ENCODE data around the gene LCORL. TPM values are rescaled to one million over a fixed set of nuclear protein-coding genes. Genes with fewer than 3 reads are reported as not detected.

Gene LCORL
- total and polyA plus RNA-seq, 2 donors (not counting 3 experiments of a cell fraction or from before 2014, with no cell fraction given): 2.8 to 23.9 TPM

- DNase-seq (ENCODE audit: low read depth, low spot score) (peak; percentile 60), FAIRE-seq (peak; percentile 80)
- BruUV-seq (replicated peaks): no TSS peak
- Histone ChIP-seq H3K4me1 (ENCODE audit: control insufficient read depth, extremely low read depth, insufficient read depth, low read length) (no peaks in the 10 kb centered on the region), H3K27me3 (ENCODE audit: control insufficient read depth in 2 of 2, insufficient read depth in 2 of 2, low read length in 2 of 2) (no peaks in the 10 kb centered on the region), H3K27ac (ENCODE audit: insufficient read depth, low read depth, low read length) (no peak overlapping the region), H4K20me1 (replicated peaks; ENCODE audit: control insufficient read depth, extremely low read depth, insufficient read depth, low read length) (no peaks in the 10 kb centered on the region), H3K4me3 (replicated peaks in 1 of 3; ENCODE audit: insufficient read depth in 1 of 3, low read depth in 1 of 3, low read length in 3 of 3) (no peak overlapping the region), H3K4me2 (ENCODE audit: insufficient read depth, low read length) (no peak overlapping the region), H3K9ac (replicated peaks; ENCODE audit: extremely low read depth, insufficient read depth, low read length) (no peak overlapping the region), H3K9me1 (replicated peaks; ENCODE audit: control insufficient read depth, extremely low read depth, insufficient read depth, low read length) (no peaks in the 10 kb centered on the region), H3K9me3 (replicated peaks; ENCODE audit: control insufficient read depth, insufficient read depth, low read length) (no peaks in the 10 kb centered on the region), H2AFZ (ENCODE audit: low read depth, low read length) (no peak overlapping the region), H3K36me3 (ENCODE audit: control insufficient read depth in 2 of 2, extremely low read depth in 1 of 2, insufficient read depth in 2 of 2, low read length in 2 of 2) (no peaks in the 10 kb centered on the region), H3K79me2 (ENCODE audit: control insufficient read depth, insufficient read depth, low read length) (no peaks in the 10 kb centered on the region)
- TF ChIP-seq, protein P1, sequence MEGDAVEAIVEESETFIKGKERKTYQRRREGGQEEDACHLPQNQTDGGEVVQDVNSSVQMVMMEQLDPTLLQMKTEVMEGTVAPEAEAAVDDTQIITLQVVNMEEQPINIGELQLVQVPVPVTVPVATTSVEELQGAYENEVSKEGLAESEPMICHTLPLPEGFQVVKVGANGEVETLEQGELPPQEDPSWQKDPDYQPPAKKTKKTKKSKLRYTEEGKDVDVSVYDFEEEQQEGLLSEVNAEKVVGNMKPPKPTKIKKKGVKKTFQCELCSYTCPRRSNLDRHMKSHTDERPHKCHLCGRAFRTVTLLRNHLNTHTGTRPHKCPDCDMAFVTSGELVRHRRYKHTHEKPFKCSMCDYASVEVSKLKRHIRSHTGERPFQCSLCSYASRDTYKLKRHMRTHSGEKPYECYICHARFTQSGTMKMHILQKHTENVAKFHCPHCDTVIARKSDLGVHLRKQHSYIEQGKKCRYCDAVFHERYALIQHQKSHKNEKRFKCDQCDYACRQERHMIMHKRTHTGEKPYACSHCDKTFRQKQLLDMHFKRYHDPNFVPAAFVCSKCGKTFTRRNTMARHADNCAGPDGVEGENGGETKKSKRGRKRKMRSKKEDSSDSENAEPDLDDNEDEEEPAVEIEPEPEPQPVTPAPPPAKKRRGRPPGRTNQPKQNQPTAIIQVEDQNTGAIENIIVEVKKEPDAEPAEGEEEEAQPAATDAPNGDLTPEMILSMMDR (IDR thresholded peaks at IDR 0.05; ENCODE audit: extremely low read depth in 1 of 2, insufficient read depth in 1 of 2, low read depth in 1 of 2, low read length in 2 of 2): no peak
- TF ChIP-seq EZH2 (IDR thresholded peaks at IDR 0.05; ENCODE audit: borderline replicate concordance, low read depth, low read length, severe bottlenecking): no peak
- peak; percentile 25 for TF ChIP-seq FOS (IDR thresholded peaks at IDR 0.05; ENCODE audit: borderline replicate concordance, insufficient read depth, low read length)
- no peak for TF ChIP-seq MYC (IDR thresholded peaks at IDR 0.05; ENCODE audit: low read depth, low read length)
- no peak for TF ChIP-seq JUN (IDR thresholded peaks at IDR 0.05; ENCODE audit: borderline replicate concordance, insufficient read depth, insufficient read length, low read depth)
- dilution Hi-C loops (cut with MboI; ENCODE audit: extremely low pct_ligation_motif_present, low sequenced_read_pairs): no loop called here
- ChIA-PET CTCF (interaction anchor here (1.0 kb wide), 1 partner anchor 9 kb away, joined by 3 read pairs; no protein-coding TSS in a partner anchor), POLR2A (no interaction called here)
- intact Hi-C loops (cut with micrococcal nuclease): no loop called here
Measured at GRCh38 chr4:18067031-18067430, 45.5 kb upstream of the LCORL start.

GRCh38 chr4:18063079-18063478 is 41.5 kb upstream of the LCORL start:
- no TSS peak for BruUV-seq (replicated peaks)
- Histone ChIP-seq H3K9ac (replicated peaks; ENCODE audit: extremely low read depth, insufficient read depth, low read length) (no peak overlapping the region), H3K79me2 (ENCODE audit: control insufficient read depth, insufficient read depth, low read length) (no peaks in the 10 kb centered on the region), H4K20me1 (replicated peaks; ENCODE audit: control insufficient read depth, extremely low read depth, insufficient read depth, low read length) (no peaks in the 10 kb centered on the region), H3K4me2 (ENCODE audit: insufficient read depth, low read length) (no peak overlapping the region), H3K9me1 (replicated peaks; ENCODE audit: control insufficient read depth, extremely low read depth, insufficient read depth, low read length) (no peaks in the 10 kb centered on the region), H3K4me3 (replicated peaks in 1 of 3; ENCODE audit: insufficient read depth in 1 of 3, low read depth in 1 of 3, low read length in 3 of 3) (no peak overlapping the region), H3K9me3 (replicated peaks; ENCODE audit: control insufficient read depth, insufficient read depth, low read length) (no peaks in the 10 kb centered on the region), H2AFZ (ENCODE audit: low read depth, low read length) (no peak overlapping the region), H3K4me1 (ENCODE audit: control insufficient read depth, extremely low read depth, insufficient read depth, low read length) (no peaks in the 10 kb centered on the region), H3K27ac (ENCODE audit: insufficient read depth, low read depth, low read length) (no peak overlapping the region), H3K27me3 (ENCODE audit: control insufficient read depth in 2 of 2, insufficient read depth in 2 of 2, low read length in 2 of 2) (no peaks in the 10 kb centered on the region), H3K36me3 (ENCODE audit: control insufficient read depth in 2 of 2, extremely low read depth in 1 of 2, insufficient read depth in 2 of 2, low read length in 2 of 2) (no peaks in the 10 kb centered on the region)
- no peak for FAIRE-seq
- intact Hi-C loops (cut with micrococcal nuclease) (no loop called here), dilution Hi-C loops (cut with MboI; ENCODE audit: extremely low pct_ligation_motif_present, low sequenced_read_pairs) (no loop called here)
- no peak for TF ChIP-seq MAX (IDR thresholded peaks at IDR 0.05; ENCODE audit: insufficient read depth, insufficient read length)
- no peak for TF ChIP-seq POLR2A (IDR thresholded peaks at IDR 0.05; ENCODE audit: low read depth, low read length)
- no peak for TF ChIP-seq MYC (IDR thresholded peaks at IDR 0.05; ENCODE audit: low read depth, low read length)
- TF ChIP-seq EZH2 (IDR thresholded peaks at IDR 0.05; ENCODE audit: borderline replicate concordance, low read depth, low read length, severe bottlenecking): no peak
- no peak for TF ChIP-seq JUN (IDR thresholded peaks at IDR 0.05; ENCODE audit: borderline replicate concordance, insufficient read depth, insufficient read length, low read depth)
- no peak for TF ChIP-seq GATA2 (IDR thresholded peaks at IDR 0.05; ENCODE audit: insufficient read depth, insufficient read length, low read depth, low read length)
- TF ChIP-seq POLR2AphosphoS5 (IDR thresholded peaks at IDR 0.05; ENCODE audit: insufficient read depth, low read depth, low read length): no peak
- TF ChIP-seq, protein P1 (IDR thresholded peaks at IDR 0.05; ENCODE audit: extremely low read depth in 1 of 2, insufficient read depth in 1 of 2, low read depth in 1 of 2, low read length in 2 of 2): no peak
- DNase-seq (ENCODE audit: low read depth, low spot score): no peak
- ChIA-PET CTCF (no interaction called here), POLR2A (no interaction called here)

All from endothelial cell of umbilical vein (primary cell).